GM10248 (cell line): ENCODE data around the gene MVD.

ENCODE experiments used
- CTCF ChIA-PET: fragments of 300-600 bp; sonication (Branson Sonifier 250); formaldehyde crosslinking; extraction: SDS; loops from one replicate; lab custom pipeline; 2021; ENCODE audit warnings: antibody characterized with exemption; lab: Yijun Ruan, JAX
- POLR2A ChIA-PET: fragments of 350-650 bp; sonication (Branson Sonifier 250); formaldehyde crosslinking; extraction: SDS; loops from one replicate; lab custom pipeline; 2020; ENCODE audit warnings: antibody characterized with exemption; lab: Yijun Ruan, JAX
- DNase-seq: peaks from one replicate; pipeline ENCODE4 v3.0.0; 2012; ENCODE audit errors: extremely low spot score
- CTCF ChIP-seq: IDR thresholded peaks from 2 replicates; pipeline ENCODE4 v1.5.1; 2012; ENCODE audit warnings: mild to moderate bottlenecking, low read depth; ENCODE audit errors: extremely low read depth, missing control alignments, control extremely low read depth

Gene MVD

GRCh38 chr16:88685156-88686061 lies 22.5 kb upstream of the MVD start:
- ChIA-PET POLR2A (no interaction called here), CTCF (interaction anchor here (0.9 to 1.8 kb wide), 7 partner anchors 16 to 52 kb away, joined by 3 to 4 read pairs (median 3); no protein-coding TSS in a partner anchor)
- DNase-seq: peak; percentile 53
- TF ChIP-seq CTCF: peak; percentile 35

GRCh38 chr16:88684569-88685155 lies 21.8 kb upstream of the MVD start:
- ChIA-PET CTCF (interaction anchor here (0.9 to 1.8 kb wide), 6 partner anchors 15 to 51 kb away, joined by 3 to 4 read pairs (median 4); no protein-coding TSS in a partner anchor), POLR2A (no interaction called here)
- TF ChIP-seq CTCF: no peak
- DNase-seq: no peak

- no peak for TF ChIP-seq CTCF
- peak; percentile 91 for DNase-seq
- ChIA-PET POLR2A (interaction anchor here (0.5 kb wide), 2 partner anchors 48 to 522 kb away, joined by 4 to 6 read pairs; no protein-coding TSS in a partner anchor), CTCF (interaction anchor here (0.9 to 1.8 kb wide), 5 partner anchors 8 to 56 kb away, joined by 3 to 5 read pairs (median 5); partner anchors contain the start of gene MVD)
Observed at GRCh38 chr16:88681709-88682451, 19.0 kb upstream of the MVD start.

- DNase-seq: peak; percentile 73
- peak; percentile 60 for TF ChIP-seq CTCF
- POLR2A ChIA-PET: interaction anchor here (0.5 kb wide), 2 partner anchors 48 to 523 kb away, joined by 4 to 6 read pairs; no protein-coding TSS in a partner anchor
- CTCF ChIA-PET: interaction anchor here (0.9 to 1.8 kb wide), 6 partner anchors 10 to 56 kb away, joined by 3 to 5 read pairs (median 4); partner anchors contain the start of gene MVD
Observed at GRCh38 chr16:88681084-88681680, 18.3 kb upstream of the MVD start.

- ChIA-PET CTCF (interaction anchor here (0.9 to 1.8 kb wide), 6 partner anchors 15 to 57 kb away, joined by 3 to 5 read pairs (median 4); partner anchors contain the start of gene MVD), POLR2A (no interaction called here)
- TF ChIP-seq CTCF: no peak
- DNase-seq: no peak
Observed at GRCh38 chr16:88680554-88681083, 17.7 kb upstream of the MVD start.
